ENCODE data around the gene TMEM242. TPM values are rescaled to one million over a fixed set of nuclear protein-coding genes. Genes with fewer than 3 reads are reported as not detected.

Gene TMEM242
- polyA plus RNA-seq, 2 of the 4 experiments (the other 2 are of a cell fraction) = 5.3 to 7.4 TPM

DNA sequence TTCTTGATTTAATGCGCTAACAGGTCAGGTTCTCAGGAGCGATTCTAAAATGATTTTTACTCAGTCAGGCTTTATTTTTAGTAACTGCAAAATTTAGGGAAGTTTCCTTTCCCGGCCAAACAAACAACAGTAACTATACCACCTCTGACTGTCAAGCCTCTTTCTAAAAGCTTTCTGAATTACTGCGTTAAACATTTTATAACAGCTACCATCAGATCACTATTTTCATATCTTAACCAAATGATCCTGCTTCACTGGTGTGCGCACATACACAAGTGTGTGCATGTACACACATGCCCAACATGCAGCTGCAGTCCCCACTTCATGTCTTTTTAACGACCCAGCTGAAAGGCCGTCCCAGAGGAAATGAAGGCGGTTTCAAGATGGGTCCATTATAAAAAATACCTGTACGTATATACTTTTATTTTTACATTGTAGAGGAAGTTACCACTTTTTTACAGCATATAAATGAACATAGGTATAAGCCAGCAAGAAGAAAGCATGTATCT, 25.0 kb downstream of the TMEM242 start:
- WGBS (ENCODE audit: missing lambda C conversion rate) = 92% methylated on average over 9 of the region's 9 CpGs
- Histone ChIP-seq H3K27ac (no peak overlapping the region), H3K4me1 (no peaks in the 10 kb centered on the region), H3K9me3 (no peaks in the 10 kb centered on the region), H3K4me3 (no peak overlapping the region), H3K4me2 (no peak overlapping the region)
- CTCF ChIA-PET = interaction anchor here (1.9 kb wide), 1 partner anchor 24 kb away, joined by 7 read pairs; no protein-coding TSS in a partner anchor
- no peak for DNase-seq (ENCODE audit: low read depth in 1 of 2, low spot score in 1 of 2)
- no peak for TF ChIP-seq RAD21 (conservative IDR thresholded peaks at IDR 0.05 in 1 of 2, IDR thresholded peaks at IDR 0.05 in 1 of 2)
- no peak for TF ChIP-seq FOXS1 (CRISPR knock-in tag; IDR thresholded peaks at IDR 0.05)
- ATAC-seq = no peak
- POLR2A ChIA-PET = no interaction called here
- FAIRE-seq = no peak

DNA sequence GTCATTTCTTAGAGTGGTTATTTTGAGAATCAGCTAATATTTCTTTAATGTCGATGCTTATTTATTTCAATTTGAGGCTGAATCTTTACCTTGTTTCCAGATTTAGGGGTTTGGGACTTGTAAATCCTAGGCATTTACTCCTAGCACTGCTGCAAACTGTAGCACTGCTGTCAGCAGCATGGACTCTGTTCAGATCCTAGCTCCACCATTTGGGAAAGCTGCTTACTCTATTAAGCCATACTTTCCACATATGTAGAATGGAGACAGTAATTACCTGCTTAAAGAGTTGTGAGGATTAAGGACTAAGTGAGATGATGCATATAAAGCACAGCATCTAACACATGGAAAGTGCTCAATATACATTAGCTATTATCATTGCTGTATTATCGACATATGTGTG, 28.7 kb downstream of the TMEM242 start:
- POLR2A ChIA-PET = no interaction called here
- DNase-seq (ENCODE audit: low read depth in 1 of 2, low spot score in 1 of 2) (no peak), FAIRE-seq (no peak), ATAC-seq (no peak)
- CTCF ChIA-PET = no interaction called here
- Histone ChIP-seq H3K27ac (no peak overlapping the region), H3K4me3 (no peak overlapping the region), H3K4me2 (no peak overlapping the region), H3K4me1 (no peaks in the 10 kb centered on the region), H3K9me3 (no peaks in the 10 kb centered on the region)
- 95% methylated on average over 2 of the region's 2 CpGs for WGBS (ENCODE audit: missing lambda C conversion rate)
- no peak for TF ChIP-seq ZFP36 (IDR thresholded peaks at IDR 0.05; ENCODE audit: borderline replicate concordance, partially characterized antibody)
- TF ChIP-seq FOXS1 (CRISPR knock-in tag; IDR thresholded peaks at IDR 0.05) = no peak
- TF ChIP-seq TP53 (CRISPR knock-in tag; IDR thresholded peaks at IDR 0.05) = no peak
- no peak for TF ChIP-seq RFX5 (IDR thresholded peaks at IDR 0.05)
- no peak for TF ChIP-seq SREBF2 (IDR thresholded peaks at IDR 0.05)

DNA sequence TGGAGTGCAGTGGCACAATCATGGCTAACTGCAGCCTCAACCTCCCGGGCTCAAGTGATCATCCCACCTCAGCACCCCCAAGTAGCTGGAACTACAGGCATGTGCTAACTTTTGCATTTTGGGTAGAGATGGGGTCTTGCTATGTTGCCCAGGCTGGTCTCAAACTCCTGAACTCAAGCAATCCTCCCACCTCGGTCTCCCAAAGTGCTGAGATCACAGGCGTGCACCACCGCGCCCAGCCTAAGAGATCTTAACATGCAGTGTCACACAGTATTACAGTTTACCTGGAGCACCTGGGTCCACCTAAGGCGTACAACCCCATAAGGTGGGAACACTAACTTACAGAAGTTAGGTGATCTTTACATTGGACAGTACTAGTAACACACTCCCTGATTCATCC, 29.5 kb downstream of the TMEM242 start:
- Histone ChIP-seq H3K4me2 (no peak overlapping the region), H3K27ac (no peak overlapping the region), H3K4me1 (no peaks in the 10 kb centered on the region), H3K4me3 (no peak overlapping the region), H3K9me3 (no peaks in the 10 kb centered on the region)
- TF ChIP-seq FOSB (CRISPR knock-in tag; IDR thresholded peaks at IDR 0.05) (no peak), BHLHE40 (IDR thresholded peaks at IDR 0.05; ENCODE audit: low read depth, low read length) (no peak), ZFP36 (IDR thresholded peaks at IDR 0.05; ENCODE audit: borderline replicate concordance, partially characterized antibody) (no peak), JUNB (IDR thresholded peaks at IDR 0.05) (no peak), RFX5 (IDR thresholded peaks at IDR 0.05) (no peak), MYC (IDR thresholded peaks at IDR 0.05; ENCODE audit: borderline replicate concordance, low read length) (no peak), FOXS1 (CRISPR knock-in tag; IDR thresholded peaks at IDR 0.05) (no peak), KDM1A (IDR thresholded peaks at IDR 0.05; ENCODE audit: low read depth) (no peak), EP300 (IDR thresholded peaks at IDR 0.05) (no peak)
- TF ChIP-seq, protein P1, sequence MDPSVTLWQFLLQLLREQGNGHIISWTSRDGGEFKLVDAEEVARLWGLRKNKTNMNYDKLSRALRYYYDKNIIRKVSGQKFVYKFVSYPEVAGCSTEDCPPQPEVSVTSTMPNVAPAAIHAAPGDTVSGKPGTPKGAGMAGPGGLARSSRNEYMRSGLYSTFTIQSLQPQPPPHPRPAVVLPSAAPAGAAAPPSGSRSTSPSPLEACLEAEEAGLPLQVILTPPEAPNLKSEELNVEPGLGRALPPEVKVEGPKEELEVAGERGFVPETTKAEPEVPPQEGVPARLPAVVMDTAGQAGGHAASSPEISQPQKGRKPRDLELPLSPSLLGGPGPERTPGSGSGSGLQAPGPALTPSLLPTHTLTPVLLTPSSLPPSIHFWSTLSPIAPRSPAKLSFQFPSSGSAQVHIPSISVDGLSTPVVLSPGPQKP (IDR thresholded peaks at IDR 0.05; ENCODE audit: low read depth, low read length) = no peak
- POLR2A ChIA-PET = no interaction called here
- CTCF ChIA-PET = interaction anchor here (0.7 kb wide), 1 partner anchor 16 kb away, joined by 4 read pairs; no protein-coding TSS in a partner anchor
- no peak for ATAC-seq
- 90% methylated on average over 6 of the region's 6 CpGs for WGBS (ENCODE audit: missing lambda C conversion rate)
- FAIRE-seq = no peak
- DNase-seq (ENCODE audit: low read depth in 1 of 2, low spot score in 1 of 2) = no peak

DNA sequence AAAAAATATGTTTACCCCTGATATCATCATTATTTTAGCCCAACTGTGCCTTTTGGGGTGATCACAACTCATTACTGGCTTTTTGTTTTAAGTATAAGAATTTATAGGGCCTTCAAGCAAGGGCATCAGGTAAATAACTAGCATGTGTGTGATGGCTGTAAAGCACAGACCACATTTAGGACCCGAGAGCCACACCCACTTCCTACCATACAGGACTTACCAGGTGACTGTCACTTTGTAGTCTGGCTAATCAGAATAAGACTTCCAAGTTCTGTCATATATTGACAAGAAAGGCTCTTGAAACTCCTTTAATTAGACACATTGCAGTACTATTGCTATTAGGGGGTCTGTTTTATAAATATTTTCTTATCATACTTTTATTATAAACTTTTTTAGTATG, 31.1 kb downstream of the TMEM242 start:
- H3K27ac ChIP-seq = no peak overlapping the region
- 89% methylated on average over 1 of the region's 1 CpG for WGBS (ENCODE audit: missing lambda C conversion rate)
- H3K9me3 ChIP-seq = no peaks in the 10 kb centered on the region
- H3K4me3 ChIP-seq = no peak overlapping the region
- no peak for DNase-seq (ENCODE audit: low read depth in 1 of 2, low spot score in 1 of 2)
- H3K4me1 ChIP-seq = no peaks in the 10 kb centered on the region
- H3K4me2 ChIP-seq = no peak overlapping the region
- FAIRE-seq = no peak
- no peak for ATAC-seq
- CTCF ChIA-PET = no interaction called here
- POLR2A ChIA-PET = no interaction called here
- TF ChIP-seq HOXB13 (CRISPR knock-in tag; IDR thresholded peaks at IDR 0.05; ENCODE audit: low read depth) (no peak), TP53 (CRISPR knock-in tag; IDR thresholded peaks at IDR 0.05) (no peak), FOSL2 (IDR thresholded peaks at IDR 0.05) (no peak), FOSL2 (CRISPR knock-in tag; IDR thresholded peaks at IDR 0.05) (no peak), NR3C1 (IDR thresholded peaks at IDR 0.05) (no peak), CEBPB (IDR thresholded peaks at IDR 0.05) (no peak), MAZ (IDR thresholded peaks at IDR 0.05; ENCODE audit: borderline replicate concordance, low read depth, low read length) (no peak), POLR2AphosphoS2 (conservative IDR thresholded peaks at IDR 0.05; ENCODE audit: low read length) (no peak), JUNB (IDR thresholded peaks at IDR 0.05) (no peak), FOSB (CRISPR knock-in tag; IDR thresholded peaks at IDR 0.05) (no peak), HOXA7 (CRISPR knock-in tag; IDR thresholded peaks at IDR 0.05) (no peak), NPAS2 (CRISPR knock-in tag; IDR thresholded peaks at IDR 0.05; ENCODE audit: borderline replicate concordance) (no peak), CBX8 (IDR thresholded peaks at IDR 0.05) (no peak)
- TF ChIP-seq, protein P2, sequence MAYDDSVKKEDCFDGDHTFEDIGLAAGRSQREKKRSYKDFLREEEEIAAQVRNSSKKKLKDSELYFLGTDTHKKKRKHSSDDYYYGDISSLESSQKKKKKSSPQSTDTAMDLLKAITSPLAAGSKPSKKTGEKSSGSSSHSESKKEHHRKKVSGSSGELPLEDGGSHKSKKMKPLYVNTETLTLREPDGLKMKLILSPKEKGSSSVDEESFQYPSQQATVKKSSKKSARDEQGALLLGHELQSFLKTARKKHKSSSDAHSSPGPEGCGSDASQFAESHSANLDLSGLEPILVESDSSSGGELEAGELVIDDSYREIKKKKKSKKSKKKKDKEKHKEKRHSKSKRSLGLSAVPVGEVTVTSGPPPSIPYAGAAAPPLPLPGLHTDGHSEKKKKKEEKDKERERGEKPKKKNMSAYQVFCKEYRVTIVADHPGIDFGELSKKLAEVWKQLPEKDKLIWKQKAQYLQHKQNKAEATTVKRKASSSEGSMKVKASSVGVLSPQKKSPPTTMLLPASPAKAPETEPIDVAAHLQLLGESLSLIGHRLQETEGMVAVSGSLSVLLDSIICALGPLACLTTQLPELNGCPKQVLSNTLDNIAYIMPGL (CRISPR knock-in tag; IDR thresholded peaks at IDR 0.05; ENCODE audit: borderline replicate concordance) = no peak
- TF ChIP-seq, protein P3, sequence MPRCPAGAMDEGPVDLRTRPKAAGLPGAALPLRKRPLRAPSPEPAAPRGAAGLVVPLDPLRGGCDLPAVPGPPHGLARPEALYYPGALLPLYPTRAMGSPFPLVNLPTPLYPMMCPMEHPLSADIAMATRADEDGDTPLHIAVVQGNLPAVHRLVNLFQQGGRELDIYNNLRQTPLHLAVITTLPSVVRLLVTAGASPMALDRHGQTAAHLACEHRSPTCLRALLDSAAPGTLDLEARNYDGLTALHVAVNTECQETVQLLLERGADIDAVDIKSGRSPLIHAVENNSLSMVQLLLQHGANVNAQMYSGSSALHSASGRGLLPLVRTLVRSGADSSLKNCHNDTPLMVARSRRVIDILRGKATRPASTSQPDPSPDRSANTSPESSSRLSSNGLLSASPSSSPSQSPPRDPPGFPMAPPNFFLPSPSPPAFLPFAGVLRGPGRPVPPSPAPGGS (IDR thresholded peaks at IDR 0.05) = no peak

All from A549 (cell line).